Measurements from ENCODE around the gene P2RY2.

P2RY2 gene

GRCh38 chr11:73174495-73174791 is 43.6 kb upstream of the P2RY2 start:
- TF ChIP-seq CTCF (IDR thresholded peaks at IDR 0.05; ENCODE audit: control insufficient read depth, extremely low read depth, insufficient read depth): no peak
- H3K4me3 ChIP-seq (ENCODE audit: low read depth, low read length): no peak overlapping the region
- no peak for DNase-seq (ENCODE audit: low read depth)

GRCh38 chr11:73175551-73176144 is 42.4 kb upstream of the P2RY2 start:
- TF ChIP-seq CTCF (IDR thresholded peaks at IDR 0.05; ENCODE audit: control insufficient read depth, extremely low read depth, insufficient read depth): no peak
- no peak for DNase-seq (ENCODE audit: low read depth)

DNA sequence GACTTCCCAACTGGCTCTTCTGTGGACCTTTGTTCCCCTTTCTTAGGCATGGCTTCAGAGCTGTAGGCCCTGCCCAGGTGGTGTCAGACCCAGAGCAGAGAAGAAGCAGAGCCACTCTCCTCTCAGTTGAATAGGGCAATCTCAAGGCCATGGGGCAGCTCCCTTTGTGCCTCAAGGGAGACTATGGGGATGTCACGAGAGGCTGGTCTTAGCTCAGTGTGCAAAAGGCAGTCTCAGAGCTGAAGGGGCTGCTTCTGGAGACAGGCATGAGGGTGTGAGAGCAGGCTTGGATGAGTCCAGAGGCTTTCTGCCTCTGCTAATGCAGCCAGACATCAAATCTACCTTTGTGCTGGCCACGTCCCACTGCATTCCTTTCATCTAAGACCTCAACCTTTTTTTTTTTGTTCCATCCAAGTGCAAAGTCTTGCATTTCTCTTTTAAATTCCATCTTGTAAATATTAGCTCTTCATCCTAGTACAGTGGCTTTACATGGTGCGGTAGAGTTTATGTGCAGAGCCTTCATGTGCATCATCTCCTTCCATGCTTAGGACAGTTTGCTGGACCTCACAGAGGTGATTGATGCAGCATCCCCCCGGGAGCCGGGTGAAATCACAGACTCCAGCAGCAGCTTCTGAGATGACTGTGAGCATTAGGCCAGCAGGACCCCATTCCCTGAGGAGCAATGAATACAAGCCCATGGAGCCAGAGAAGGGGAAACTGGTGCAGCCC is 41.8 kb upstream of the P2RY2 start:
- no peak for DNase-seq (ENCODE audit: low read depth)
- no peak for TF ChIP-seq CTCF (IDR thresholded peaks at IDR 0.05; ENCODE audit: control insufficient read depth, extremely low read depth, insufficient read depth)
- H3K4me3 ChIP-seq (ENCODE audit: low read depth, low read length): no peak overlapping the region

More at GRCh38 chr11:73175551-73176144, 42.4 kb upstream of the P2RY2 start:
- no peak overlapping the region for H3K4me3 ChIP-seq (ENCODE audit: low read depth, low read length)

DNA sequence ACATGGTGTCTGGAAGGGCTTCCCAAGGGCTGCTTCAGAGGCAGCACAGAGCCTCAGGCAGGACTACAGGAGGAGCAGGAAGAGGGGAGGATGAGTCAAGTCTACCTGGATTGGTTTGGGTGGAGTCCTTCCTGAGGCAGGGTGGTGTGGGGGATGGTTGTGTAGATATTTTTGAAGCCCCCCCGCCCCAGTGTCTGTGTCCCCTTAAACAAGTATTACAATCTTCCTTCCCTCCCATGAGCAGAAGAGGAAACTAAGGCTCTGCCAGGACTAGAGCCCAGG is 41.3 kb upstream of the P2RY2 start:
- no peak for TF ChIP-seq CTCF (IDR thresholded peaks at IDR 0.05; ENCODE audit: control insufficient read depth, extremely low read depth, insufficient read depth)
- no peak overlapping the region for H3K4me3 ChIP-seq (ENCODE audit: low read depth, low read length)
- DNase-seq (ENCODE audit: low read depth): no peak

- DNase-seq (ENCODE audit: low read depth): no peak
- H3K4me3 ChIP-seq (ENCODE audit: low read depth, low read length): no peak overlapping the region
- no peak for TF ChIP-seq CTCF (IDR thresholded peaks at IDR 0.05; ENCODE audit: control insufficient read depth, extremely low read depth, insufficient read depth)
Measured at GRCh38 chr11:73177380-73177777, 40.7 kb upstream of the P2RY2 start.

DNA sequence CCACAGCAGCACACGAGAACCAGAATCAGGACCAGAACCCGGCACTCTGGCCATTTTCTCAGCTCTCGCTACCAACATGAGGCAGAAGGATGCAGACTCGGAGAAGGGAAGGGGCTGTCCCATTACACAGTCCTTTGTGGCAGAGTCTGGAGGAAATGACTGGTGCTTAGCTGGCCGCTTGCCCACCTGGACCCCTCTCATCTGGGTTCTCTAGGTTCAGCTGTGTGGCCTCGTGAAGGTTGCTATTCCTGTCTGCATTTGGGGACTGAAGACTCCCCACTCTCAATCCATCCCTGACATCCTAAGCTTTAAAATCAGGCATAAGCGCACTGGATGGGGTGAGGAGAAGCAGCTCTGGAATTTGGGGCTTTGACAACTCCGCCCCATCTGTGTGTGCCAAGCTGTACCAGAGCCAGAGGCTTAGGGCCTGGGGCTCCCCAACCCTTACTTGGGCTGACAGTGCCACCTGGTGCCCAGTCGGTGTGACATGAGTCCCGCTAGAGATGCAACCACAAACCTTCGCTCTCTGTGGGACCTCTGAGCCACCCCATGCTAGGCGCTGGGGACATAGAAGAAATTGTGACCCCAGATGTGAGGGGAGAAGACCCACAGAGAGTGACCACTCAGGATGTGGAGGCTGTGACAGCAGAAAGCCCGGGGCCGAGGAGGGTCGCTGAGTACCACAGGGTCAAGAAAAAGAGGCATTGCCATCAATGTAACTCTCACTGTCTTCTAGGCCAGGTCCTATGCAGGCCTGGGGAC is 40.1 kb upstream of the P2RY2 start:
- H3K4me3 ChIP-seq (ENCODE audit: low read depth, low read length): no peak overlapping the region
- TF ChIP-seq CTCF (IDR thresholded peaks at IDR 0.05; ENCODE audit: control insufficient read depth, extremely low read depth, insufficient read depth): peak; percentile 88
- no peak for DNase-seq (ENCODE audit: low read depth)
